ENCODE results near the gene UBQLN1.
"Not testable (repeated sequence)": the region's sequence is repeated elsewhere in the genome, so short reads cannot be mapped to it uniquely, and the experiment has no call there.

The UBQLN1 gene

DNA sequence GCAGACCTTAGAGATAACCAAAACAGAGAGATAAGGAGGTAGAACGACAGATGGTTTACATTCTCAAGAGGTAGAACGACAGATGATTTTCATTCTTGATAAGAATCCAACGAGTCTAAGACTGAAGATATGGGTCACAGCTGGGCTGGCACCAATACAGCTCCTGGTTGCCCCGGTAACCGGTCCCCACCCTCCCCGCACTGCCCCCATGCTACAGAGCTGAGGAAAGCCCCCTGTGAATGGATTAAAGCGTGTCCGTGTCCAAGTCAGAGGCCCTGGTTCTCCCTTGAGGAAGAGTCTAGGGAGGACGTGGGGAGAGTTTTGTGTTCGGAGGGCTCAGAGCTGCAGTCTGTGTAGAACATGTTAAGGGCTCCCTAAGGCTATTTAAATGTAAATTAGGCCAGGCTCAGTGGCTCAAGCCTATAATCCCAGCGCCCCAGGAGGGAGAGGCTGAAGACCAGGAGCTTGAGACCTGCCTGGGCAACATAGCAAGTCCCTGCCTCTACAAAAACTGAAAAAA lies 76.8 kb downstream of the UBQLN1 start:
- DNase-seq, result no peak

DNA sequence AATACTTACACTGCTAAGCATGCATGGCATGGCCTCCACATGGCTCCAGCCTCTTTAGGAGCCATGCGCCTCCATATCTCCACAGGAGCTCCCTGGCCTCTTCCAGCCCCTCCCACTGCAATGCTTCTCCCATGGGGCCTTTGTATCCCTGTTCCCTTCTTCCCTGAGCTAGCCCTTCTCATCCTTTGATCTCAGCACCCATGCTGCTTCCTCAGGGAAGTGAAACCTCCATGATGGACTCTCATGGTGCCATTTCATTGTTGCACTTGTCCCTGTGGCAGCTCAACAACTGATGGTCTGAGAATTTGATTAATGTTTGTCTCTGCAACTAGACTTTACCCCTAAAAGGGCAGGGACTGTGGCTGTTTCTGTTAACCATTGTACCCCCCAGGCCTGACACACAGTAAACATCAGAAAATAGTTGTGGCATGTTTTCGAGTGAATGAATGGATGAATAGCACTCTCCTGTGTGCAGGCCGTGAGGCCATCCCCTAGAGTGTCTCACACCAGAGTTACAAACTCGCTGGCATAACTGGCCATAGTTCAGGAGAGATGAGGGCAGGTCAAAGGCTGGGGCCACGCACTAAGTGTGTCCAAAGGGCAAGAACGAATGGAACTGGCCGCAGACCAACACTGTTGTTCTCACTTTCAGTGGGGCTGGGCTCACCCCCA lies 78.2 kb downstream of the UBQLN1 start:
- no peak for DNase-seq

DNA sequence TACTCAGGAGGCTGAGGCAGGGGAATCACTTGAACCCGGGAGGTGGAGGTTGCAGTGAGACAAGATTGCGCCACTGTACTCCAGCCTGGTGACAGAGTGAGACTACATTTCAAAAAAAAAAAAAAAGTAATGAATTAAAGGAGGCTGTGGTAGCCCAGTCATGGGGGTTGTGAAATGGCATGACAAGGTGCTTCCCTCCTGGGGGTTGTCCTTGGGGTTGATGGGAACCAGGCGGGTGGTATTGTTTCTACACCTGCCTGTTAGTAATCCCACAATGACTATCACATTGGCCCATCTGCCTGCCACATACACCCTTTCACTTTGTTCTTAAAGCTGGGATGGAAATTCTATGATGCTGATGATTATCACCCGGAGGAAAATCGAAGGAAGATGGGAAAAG lies 79.2 kb downstream of the UBQLN1 start:
- DNase-seq, result no peak

DNA sequence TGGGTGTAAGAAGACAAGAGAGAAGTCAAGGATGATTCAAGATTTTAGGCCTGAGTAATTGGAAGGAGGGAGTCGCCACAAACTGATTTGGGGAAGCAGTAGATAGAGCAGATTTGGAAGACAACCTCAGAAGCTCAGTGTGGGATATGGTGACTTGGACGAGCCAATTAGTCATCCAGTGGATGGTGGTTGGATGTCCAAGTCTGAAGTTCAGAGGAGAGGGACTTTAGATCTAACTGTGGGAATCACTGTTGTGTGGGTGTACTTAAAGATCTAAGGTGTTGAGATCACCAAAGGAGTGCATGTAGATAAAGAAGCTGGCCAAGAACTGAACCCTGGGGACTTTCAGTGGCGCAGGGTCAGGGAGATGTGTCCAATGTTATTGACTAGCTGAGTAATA lies 82.6 kb downstream of the UBQLN1 start:
- no peak for DNase-seq

DNA sequence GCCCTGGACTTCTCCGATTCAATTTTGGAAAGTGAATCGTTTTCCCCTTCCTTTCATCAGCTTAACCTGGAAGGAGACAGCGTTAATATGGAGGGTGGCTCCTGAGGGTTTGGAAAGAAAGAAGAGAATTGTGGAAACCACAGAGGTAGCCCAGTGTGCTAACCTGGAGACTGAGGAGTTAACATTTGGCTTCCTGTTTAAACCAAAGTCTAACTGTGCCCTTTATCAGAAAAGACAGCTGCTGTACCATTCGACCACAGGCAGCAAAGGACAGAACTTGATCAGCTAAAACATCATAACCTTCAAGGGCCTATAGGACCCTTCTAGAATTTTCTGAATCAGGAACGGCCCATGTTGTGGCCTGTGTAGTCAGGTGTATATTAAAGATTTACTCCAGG lies 84.1 kb downstream of the UBQLN1 start:
- no peak for DNase-seq

DNA sequence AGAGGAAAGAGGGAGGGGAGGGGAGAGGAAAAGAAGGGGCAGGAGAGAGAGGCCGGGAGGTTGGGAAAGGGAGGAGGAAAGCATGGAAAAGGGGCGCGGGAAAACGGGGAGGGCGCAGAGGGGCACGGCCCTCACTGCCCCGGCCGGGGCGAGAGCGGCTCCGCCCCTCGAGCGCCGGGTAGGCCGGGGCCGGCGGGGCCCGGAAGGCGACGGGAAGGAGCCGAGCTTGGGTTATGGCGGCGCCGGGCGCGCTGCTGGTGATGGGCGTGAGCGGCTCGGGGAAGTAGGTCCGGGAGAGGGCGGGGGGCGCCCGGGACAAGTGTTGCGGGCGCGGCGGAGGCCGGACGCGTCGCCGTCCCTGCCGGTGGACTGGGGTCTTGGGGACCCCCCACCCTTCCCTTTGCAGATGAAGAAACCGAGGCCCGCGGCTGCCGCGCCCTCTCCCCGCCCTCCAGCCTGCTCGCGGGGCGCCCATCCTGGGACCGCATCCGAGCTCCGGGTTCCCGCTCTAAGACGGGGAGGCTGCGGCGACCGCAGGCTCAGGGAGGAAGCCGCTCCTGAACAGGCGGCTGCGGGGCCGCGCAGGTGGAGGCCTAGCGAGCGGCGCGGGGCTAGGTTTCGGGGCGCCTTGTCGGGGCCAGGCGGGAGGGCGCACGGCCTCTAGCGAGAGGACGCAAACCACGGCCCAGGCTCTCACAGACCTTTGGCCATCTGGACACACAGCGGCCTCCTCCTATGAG lies 84.6 kb downstream of the UBQLN1 start, which contains the start of gene IDNK:
Gene IDNK, plus strand, starts transcription at position 205 of the 740 bp plus-strand sequence. Its CDS starts 29 bp downstream, at position 234.
- DNase-seq, result peak; percentile 66

DNA sequence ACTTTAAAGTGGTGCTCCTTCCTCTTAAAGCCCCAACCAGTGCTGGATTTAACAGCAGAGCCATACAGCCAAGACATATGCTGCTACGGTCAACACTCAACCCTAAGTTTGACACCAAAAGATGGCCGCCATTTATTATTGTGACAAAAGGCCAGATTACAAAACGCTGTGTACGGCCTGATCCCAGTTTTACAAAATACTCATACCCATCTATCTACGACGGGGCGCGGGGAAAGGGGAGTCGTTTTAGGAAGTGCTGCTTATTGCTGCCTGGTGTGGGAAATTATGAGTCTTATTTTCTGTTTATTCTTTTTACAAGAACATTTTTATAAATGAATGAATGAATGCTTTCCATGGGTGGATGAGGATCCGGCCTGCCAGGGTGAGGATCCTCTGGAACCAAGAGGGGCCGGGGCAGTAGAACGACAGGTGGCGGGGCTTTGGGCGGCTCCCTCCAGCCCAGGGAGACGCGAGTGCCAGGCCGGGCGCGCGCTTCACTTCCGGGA lies 85.3 kb downstream of the UBQLN1 start:
- DNase-seq, result no peak

DNA sequence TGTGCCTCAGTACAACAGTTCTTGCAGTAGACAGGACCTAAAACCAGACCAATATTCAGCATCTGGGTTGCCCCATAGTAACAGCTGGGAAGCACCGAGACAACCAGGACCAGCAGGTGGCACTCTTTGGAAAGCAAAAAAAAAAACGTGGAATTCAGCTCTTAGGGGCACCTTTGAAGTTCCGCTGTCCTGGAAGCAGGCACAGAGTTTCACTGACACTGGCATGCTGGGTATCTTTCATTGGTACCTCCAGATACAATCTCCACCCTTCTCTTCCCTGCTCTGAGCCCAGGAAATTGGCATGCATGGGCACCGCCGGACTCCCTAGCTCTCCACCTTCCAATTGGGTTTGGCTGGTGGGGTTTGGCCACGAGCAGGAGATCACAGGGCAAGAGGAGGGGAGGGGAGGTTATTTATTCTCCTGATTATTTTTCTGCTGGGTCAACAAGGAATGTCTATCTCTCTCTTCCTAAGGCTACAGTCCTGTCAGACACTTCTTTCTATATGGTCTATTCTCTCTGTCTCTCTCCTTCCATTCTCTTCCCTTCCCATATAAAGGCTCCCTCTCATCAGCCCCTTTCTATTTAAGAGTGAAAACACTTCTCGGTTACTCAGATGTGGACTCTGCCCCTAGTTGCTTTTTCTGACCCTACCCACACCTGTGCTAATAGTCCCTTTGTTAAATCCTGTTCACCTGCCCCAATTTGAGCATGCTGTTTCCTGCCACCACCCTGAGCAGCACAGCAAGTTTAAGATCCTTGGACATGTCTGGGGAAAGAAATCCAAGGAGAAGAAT lies 86.7 kb downstream of the UBQLN1 start:
- DNase-seq, result peak; percentile 9

DNA sequence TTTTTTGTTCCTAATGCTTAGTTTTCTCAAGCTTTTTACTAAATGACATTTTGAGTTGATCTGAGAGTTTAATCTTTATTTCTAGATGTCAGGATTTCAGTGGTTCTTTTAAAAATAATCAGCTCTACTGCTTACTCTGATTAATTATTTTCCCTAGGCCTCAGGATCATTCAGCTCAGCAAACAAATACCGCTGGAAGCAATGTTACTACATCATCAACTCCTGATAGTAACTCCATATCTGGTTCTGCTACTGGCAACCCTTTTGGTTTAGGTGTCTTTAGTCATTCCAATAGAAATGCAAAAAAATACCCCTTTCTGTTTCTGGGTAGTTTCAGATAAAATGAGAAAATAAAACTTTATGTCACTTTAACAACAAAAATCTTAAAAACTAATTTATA lies 90.5 kb downstream of the UBQLN1 start:
- no peak for DNase-seq

DNA sequence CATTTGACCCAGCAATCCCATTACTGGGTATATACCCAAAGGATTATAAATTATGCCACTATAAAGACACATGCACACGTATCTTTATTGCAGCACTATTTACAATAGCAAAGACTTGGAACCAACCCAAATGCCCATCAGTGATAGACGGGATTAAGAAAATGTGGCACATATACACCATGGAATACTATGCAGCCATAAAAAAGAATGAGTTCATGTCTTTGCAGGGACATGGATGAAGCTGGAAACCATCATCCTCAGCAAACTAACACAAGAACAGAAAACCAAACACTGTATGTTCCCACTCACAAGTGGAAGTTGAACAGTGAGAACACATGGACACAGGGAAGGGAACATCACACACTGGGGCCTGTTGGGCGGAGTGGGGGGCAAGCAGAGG lies 94.5 kb downstream of the UBQLN1 start:
- DNase-seq, result not testable (repeated sequence)
